Measurements from ENCODE around the gene PAQR9. TPM values are rescaled to one million over a fixed set of nuclear protein-coding genes. Genes with fewer than 3 reads are reported as not detected.

Gene PAQR9
- total and polyA plus RNA-seq, 9 of the 15 experiments (the other 6 are each of a cell fraction or from before 2014, with no cell fraction given) = 0.04 to 0.58 (median 0.22) TPM

DNA sequence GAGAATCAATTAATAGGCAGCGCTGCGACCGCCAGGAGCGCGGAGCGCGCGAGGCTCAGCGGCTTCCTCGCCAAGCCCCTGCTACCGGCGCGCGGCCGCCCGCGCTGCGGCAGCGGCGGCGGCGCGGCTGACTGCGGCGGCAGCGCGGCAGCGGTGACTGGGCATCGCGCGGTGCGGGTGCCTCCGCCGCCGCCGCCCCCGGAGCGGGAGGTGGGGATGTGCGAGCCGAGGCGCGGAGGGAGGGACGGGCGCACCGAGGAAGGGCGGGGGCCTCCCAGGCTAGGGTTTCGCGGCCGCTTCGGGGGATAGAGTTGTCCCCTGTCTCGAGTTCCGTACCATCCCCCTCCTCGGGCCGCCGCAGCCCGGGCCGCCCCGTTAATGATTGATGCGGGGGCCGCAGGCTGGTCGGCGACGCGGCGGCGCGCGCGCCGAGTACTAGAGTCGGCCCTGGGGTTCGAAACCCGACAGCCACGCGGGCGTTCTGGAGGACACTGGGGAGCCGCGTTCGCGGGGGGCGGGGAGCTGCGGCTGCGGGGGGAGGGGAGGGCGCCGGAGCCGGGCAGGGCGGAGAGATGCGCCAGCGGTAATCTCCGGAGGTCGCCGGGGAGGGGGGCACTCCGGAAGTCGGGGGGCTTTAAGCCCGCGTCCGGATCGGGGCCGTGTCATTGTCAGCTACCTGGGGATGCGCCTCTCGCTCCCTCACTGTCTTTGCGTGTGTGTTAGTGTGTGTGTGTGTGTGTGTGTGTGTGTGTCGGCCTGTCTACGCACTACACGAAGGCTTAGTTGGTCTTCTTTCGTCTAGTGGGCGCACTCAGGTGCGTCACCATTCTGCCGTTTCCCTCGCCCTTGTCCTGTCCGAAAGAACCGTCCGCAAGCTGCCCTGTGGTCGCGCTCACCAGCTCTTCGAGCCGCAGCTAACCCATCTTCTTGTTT lies at the start of gene PAQR9 (continued):
- TF ChIP-seq CBX2 (IDR thresholded peaks at IDR 0.05; ENCODE audit: insufficient read depth, low read length, poor library complexity, severe bottlenecking) (no peak), SUPT5H (IDR thresholded peaks at IDR 0.05) (peak; percentile 44; the same call in 1 of the 2 replicates), KDM1A (IDR thresholded peaks at IDR 0.05) (peak in 1 of 2 experiments; percentile 22; a peak in 1 of 4 replicates), NELFE (IDR thresholded peaks at IDR 0.05; ENCODE audit: insufficient read depth, insufficient read length) (no peak), SP2 (IDR thresholded peaks at IDR 0.05; ENCODE audit: extremely low read depth, low read depth, low read length, poor library complexity, severe bottlenecking) (no peak), ELF1 (tag; IDR thresholded peaks at IDR 0.05) (no peak), TCF3 (CRISPR knock-in tag; IDR thresholded peaks at IDR 0.05) (no peak), CBX5 (IDR thresholded peaks at IDR 0.05; ENCODE audit: borderline replicate concordance, low read depth) (no peak), ZNF57 (CRISPR knock-in tag; IDR thresholded peaks at IDR 0.05) (no peak), NCOA1 (IDR thresholded peaks at IDR 0.05; ENCODE audit: low read depth) (no peak), POLR3G (IDR thresholded peaks at IDR 0.05; ENCODE audit: extremely low read depth, insufficient read length, insufficient replicate concordance) (no peak), NR2C1 (IDR thresholded peaks at IDR 0.05) (no peak), NR2C1 (tag; IDR thresholded peaks at IDR 0.05) (no peak), MTF1 (CRISPR knock-in tag; IDR thresholded peaks at IDR 0.05; ENCODE audit: borderline replicate concordance) (no peak), STAT5B (CRISPR knock-in tag; IDR thresholded peaks at IDR 0.05) (no peak), ETV5 (CRISPR knock-in tag; IDR thresholded peaks at IDR 0.05; ENCODE audit: low read depth) (no peak), RBM34 (IDR thresholded peaks at IDR 0.05; ENCODE audit: borderline replicate concordance, insufficient read depth, low read length) (no peak), TSC22D4 (tag; IDR thresholded peaks at IDR 0.05) (no peak), ETS2 (tag; IDR thresholded peaks at IDR 0.05; ENCODE audit: borderline replicate concordance, poor library complexity, severe bottlenecking) (no peak), FOXK1 (CRISPR knock-in tag; IDR thresholded peaks at IDR 0.05; ENCODE audit: borderline replicate concordance) (no peak)
- TF ChIP-seq, protein P1, sequence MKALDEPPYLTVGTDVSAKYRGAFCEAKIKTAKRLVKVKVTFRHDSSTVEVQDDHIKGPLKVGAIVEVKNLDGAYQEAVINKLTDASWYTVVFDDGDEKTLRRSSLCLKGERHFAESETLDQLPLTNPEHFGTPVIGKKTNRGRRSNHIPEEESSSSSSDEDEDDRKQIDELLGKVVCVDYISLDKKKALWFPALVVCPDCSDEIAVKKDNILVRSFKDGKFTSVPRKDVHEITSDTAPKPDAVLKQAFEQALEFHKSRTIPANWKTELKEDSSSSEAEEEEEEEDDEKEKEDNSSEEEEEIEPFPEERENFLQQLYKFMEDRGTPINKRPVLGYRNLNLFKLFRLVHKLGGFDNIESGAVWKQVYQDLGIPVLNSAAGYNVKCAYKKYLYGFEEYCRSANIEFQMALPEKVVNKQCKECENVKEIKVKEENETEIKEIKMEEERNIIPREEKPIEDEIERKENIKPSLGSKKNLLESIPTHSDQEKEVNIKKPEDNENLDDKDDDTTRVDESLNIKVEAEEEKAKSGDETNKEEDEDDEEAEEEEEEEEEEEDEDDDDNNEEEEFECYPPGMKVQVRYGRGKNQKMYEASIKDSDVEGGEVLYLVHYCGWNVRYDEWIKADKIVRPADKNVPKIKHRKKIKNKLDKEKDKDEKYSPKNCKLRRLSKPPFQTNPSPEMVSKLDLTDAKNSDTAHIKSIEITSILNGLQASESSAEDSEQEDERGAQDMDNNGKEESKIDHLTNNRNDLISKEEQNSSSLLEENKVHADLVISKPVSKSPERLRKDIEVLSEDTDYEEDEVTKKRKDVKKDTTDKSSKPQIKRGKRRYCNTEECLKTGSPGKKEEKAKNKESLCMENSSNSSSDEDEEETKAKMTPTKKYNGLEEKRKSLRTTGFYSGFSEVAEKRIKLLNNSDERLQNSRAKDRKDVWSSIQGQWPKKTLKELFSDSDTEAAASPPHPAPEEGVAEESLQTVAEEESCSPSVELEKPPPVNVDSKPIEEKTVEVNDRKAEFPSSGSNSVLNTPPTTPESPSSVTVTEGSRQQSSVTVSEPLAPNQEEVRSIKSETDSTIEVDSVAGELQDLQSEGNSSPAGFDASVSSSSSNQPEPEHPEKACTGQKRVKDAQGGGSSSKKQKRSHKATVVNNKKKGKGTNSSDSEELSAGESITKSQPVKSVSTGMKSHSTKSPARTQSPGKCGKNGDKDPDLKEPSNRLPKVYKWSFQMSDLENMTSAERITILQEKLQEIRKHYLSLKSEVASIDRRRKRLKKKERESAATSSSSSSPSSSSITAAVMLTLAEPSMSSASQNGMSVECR (CRISPR knock-in tag; IDR thresholded peaks at IDR 0.05) = no peak

Data from K562 (cell line).